Karpas-422 (cell line): ENCODE results near the gene C2orf76. TPM values are rescaled to one million over a fixed set of nuclear protein-coding genes. Genes with fewer than 3 reads are reported as not detected.

Experiments
- DNase-seq: peaks from one replicate; pipeline ENCODE4 v3.0.0-alpha.2; 2015
- H2AFZ ChIP-seq: fragments of 200-600 bp; sonication (generic); 2 replicates; pipeline ENCODE4 v1.6.1; 2014; ENCODE audit warnings: antibody characterized with exemption, low read length, mixed read lengths
- H3K27ac ChIP-seq: fragments of 200-600 bp; sonication (generic); 2 replicates; pipeline ENCODE4 v1.5.1; 2014; ENCODE audit warnings: mild to moderate bottlenecking, low read length, moderate library complexity
- H3K27me3 ChIP-seq: fragments of 200-600 bp; sonication (generic); 2 replicates; pipeline ENCODE4 v1.6.1; 2014; ENCODE audit warnings: low read length, mixed read lengths
- H3K36me3 ChIP-seq: fragments of 200-600 bp; sonication (generic); 2 replicates; pipeline ENCODE4 v1.6.1; 2014; ENCODE audit warnings: low read length, mixed read lengths; ENCODE audit not compliant: insufficient read depth
- H3K4me1 ChIP-seq: fragments of 200-600 bp; sonication (generic); 2 replicates; pipeline ENCODE4 v1.6.1; 2014; ENCODE audit warnings: mild to moderate bottlenecking, low read length, mixed read lengths
- H3K4me2 ChIP-seq: fragments of 200-600 bp; sonication (generic); 2 replicates; pipeline ENCODE4 v1.6.1; 2014; ENCODE audit warnings: low read length, low read depth, mild to moderate bottlenecking; ENCODE audit not compliant: poor library complexity, severe bottlenecking
- H3K4me3 ChIP-seq: fragments of 200-600 bp; sonication (generic); 2 replicates; pipeline ENCODE4 v1.5.1; 2014; ENCODE audit warnings: mild to moderate bottlenecking, antibody characterized with exemption, low read length, mixed read lengths
- H3K79me2 ChIP-seq: fragments of 200-600 bp; sonication (generic); 2 replicates; pipeline ENCODE4 v1.6.1; 2014; ENCODE audit warnings: mild to moderate bottlenecking, low read length, mixed read lengths
- H3K9ac ChIP-seq: fragments of 200-600 bp; sonication (generic); 2 replicates; pipeline ENCODE4 v1.6.0; 2014; ENCODE audit warnings: low read length
- H3K9me2 ChIP-seq: fragments of 200-600 bp; sonication (generic), shearing (Covaris generic); replicated peaks from 2 replicates; pipeline ENCODE4 v1.6.0; 2014; ENCODE audit warnings: mild to moderate bottlenecking, low read length, moderate library complexity; ENCODE audit not compliant: insufficient read depth
- H3K9me3 ChIP-seq: fragments of 300-700, 200-600 bp; sonication (generic); 2 replicates; pipeline ENCODE4 v1.6.1; 2014; ENCODE audit warnings: low read length, mixed read lengths
- H4K20me1 ChIP-seq: fragments of 200-600 bp; sonication (generic); 2 replicates; pipeline ENCODE4 v1.6.1; 2014; ENCODE audit warnings: mild to moderate bottlenecking, antibody characterized with exemption, low read length, low read depth; ENCODE audit not compliant: insufficient read depth
- total RNA-seq: library from RNA; depleted of rRNA; stranded (reverse); fragments of >200 nt; shearing (Covaris generic); gene quantifications from 2 replicates; pipeline ENCODE4 v1.2.3, GENCODE V29; 2014; ENCODE audit warnings: low replicate concordance

C2orf76 gene
- total RNA-seq, 1 experiment from 2014 or later: 6.6 TPM

DNA sequence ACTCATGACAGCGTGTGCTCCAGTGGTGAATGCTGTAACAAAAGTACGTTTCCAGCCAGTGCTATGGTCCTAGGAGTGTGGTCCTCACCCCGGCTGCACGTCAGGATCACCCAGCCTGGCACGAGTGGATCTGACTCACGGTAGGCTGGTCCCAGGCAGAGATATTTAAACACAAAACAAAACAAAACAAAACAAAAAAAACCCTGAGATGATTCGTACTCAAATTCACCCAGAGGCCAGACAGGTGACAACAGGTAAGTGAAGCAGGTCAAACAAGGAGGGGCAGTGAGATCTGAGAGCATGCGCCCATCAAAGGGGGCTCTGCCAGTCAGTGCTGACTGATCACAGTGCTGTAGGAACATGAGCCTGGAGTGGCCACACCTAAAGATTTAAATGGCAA, 43.2 kb downstream of the C2orf76 start:
- H3K4me2 ChIP-seq: no peak overlapping the region
- H3K4me1 ChIP-seq: no peaks in the 10 kb centered on the region
- H4K20me1 ChIP-seq: 0 out of 2 replicates have a peak, but pooled peaks cover 3% of the 10 kb centered on the region
- H3K9me3 ChIP-seq: no peaks in the 10 kb centered on the region
- no peak overlapping the region for H2AFZ ChIP-seq
- no peaks in the 10 kb centered on the region for H3K36me3 ChIP-seq
- H3K79me2 ChIP-seq: no peaks in the 10 kb centered on the region
- no peak for DNase-seq
- H3K27ac ChIP-seq: no peak overlapping the region
- no peak overlapping the region for H3K9ac ChIP-seq
- no peaks in the 10 kb centered on the region for H3K9me2 ChIP-seq
- no peaks in the 10 kb centered on the region for H3K27me3 ChIP-seq
- no peak overlapping the region for H3K4me3 ChIP-seq

DNA sequence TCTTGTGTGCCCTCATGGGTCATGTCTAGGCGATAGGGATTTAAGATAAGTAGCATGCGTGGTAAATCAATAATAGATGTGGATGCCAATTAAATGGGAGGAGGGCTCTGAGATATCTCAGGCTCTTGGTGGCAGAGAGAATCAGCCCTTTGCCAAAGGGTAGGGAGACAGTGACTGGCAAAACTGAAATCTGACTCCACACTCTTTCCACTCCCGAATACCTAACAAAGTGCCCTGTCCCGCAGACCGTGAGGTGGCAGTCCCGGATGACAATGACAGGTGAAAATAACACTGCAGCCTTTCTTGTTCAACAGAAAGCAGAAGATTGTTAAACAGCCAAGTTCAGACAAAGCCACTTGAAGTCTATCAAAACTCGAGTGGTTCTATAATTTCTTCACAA, 47.0 kb downstream of the C2orf76 start:
- no peaks in the 10 kb centered on the region for H3K9me2 ChIP-seq
- no peaks in the 10 kb centered on the region for H3K27me3 ChIP-seq
- no peaks in the 10 kb centered on the region for H3K9me3 ChIP-seq
- no peaks in the 10 kb centered on the region for H3K36me3 ChIP-seq
- H3K9ac ChIP-seq: no peak overlapping the region
- H4K20me1 ChIP-seq: 0 out of 2 replicates have a peak, but pooled peaks cover 3% of the 10 kb centered on the region
- no peak overlapping the region for H2AFZ ChIP-seq
- H3K4me3 ChIP-seq: no peak overlapping the region
- no peak overlapping the region for H3K27ac ChIP-seq
- no peak for DNase-seq
- H3K4me2 ChIP-seq: no peak overlapping the region
- no peaks in the 10 kb centered on the region for H3K79me2 ChIP-seq
- H3K4me1 ChIP-seq: no peaks in the 10 kb centered on the region

DNA sequence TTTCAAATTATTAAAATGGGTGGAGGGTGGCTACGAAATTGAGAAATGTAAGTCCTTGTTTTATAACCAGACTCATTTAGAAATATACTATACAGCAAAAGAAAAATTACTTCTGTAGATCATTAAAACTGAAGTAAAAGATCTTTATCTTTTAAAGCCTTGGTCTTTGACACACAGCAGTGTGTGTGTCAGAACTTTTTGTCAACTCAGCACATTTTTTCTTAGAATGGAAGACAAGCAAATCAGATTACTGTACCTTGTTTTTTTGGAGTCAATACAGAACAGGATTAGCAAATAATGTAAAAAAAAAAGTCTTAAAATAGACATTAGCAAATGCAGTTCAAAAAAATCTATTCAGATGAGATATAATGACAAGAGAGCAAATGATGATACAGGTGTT, 49.1 kb downstream of the C2orf76 start:
- Histone ChIP-seq H3K36me3 (no peaks in the 10 kb centered on the region), H3K4me2 (no peak overlapping the region), H3K9ac (no peak overlapping the region), H3K9me3 (no peaks in the 10 kb centered on the region), H3K27ac (no peak overlapping the region), H4K20me1 (0 out of 2 replicates have a peak, but pooled peaks cover 3% of the 10 kb centered on the region), H2AFZ (no peak overlapping the region), H3K79me2 (no peaks in the 10 kb centered on the region), H3K9me2 (no peaks in the 10 kb centered on the region), H3K27me3 (no peaks in the 10 kb centered on the region), H3K4me1 (no peaks in the 10 kb centered on the region), H3K4me3 (no peak overlapping the region)
- DNase-seq: no peak

DNA sequence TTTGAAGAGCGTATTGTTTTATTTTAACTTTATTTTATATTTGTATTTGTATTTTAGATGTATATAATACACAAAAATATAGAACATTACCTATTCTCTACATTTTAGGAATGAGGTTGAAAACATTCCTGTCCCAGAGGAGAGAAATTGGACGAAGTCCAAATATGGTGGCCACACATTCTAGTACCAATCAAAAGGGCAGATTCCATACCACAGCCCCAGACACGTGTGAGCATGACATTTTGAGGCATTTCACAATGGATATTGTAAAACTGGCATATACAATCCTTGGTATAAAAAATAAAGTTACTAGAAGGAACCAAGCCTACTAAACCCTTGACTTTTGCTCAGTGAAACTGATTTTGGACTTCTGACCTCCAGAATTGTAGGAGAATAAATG, 50.6 kb downstream of the C2orf76 start:
- H3K9me2 ChIP-seq: no peaks in the 10 kb centered on the region
- no peaks in the 10 kb centered on the region; the same call in 1 of the 2 replicates for H3K4me1 ChIP-seq
- H3K79me2 ChIP-seq: no peaks in the 10 kb centered on the region
- H3K36me3 ChIP-seq: no peaks in the 10 kb centered on the region
- H3K4me3 ChIP-seq: no peak overlapping the region
- H4K20me1 ChIP-seq: 0 out of 2 replicates have a peak, but pooled peaks cover 3% of the 10 kb centered on the region
- no peak overlapping the region for H3K9ac ChIP-seq
- H3K9me3 ChIP-seq: no peaks in the 10 kb centered on the region
- no peak overlapping the region for H3K4me2 ChIP-seq
- H3K27ac ChIP-seq: no peak overlapping the region
- no peaks in the 10 kb centered on the region for H3K27me3 ChIP-seq
- no peak for DNase-seq
- H2AFZ ChIP-seq: no peak overlapping the region

DNA sequence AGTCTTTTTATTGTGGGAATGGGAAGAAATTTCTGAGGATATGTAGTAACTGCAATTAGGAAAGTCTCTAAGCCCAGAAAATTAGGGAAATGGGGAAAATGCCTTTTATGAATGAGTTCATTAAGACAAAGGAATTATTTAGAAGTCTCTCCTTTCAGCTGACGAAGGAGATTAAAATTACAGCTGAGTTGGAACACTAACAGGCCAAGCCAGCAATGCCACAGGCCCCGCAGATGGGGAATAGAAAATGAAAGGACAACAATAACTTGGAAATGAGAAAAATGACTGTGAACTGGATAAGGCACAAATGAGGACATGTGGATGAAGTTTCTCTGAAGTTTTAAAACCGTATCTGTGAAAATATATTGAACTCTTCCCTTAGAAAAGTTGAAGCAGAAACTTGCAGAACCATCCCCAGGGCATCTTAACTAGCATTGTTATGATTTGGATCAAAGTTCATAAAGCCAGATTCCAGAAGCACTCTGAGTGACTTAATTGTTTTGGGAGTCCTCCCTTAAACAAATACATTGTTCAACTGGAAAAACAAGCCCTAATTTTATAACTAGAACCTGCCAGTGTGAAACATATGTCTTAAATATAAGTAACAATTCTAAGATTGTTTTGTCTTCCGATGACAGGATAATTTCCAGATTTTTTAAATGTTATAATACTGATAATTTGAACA, 51.3 kb downstream of the C2orf76 start:
- no peaks in the 10 kb centered on the region; the same call in 1 of the 2 replicates for H3K4me1 ChIP-seq
- no peak overlapping the region for H3K9ac ChIP-seq
- H3K79me2 ChIP-seq: no peaks in the 10 kb centered on the region
- H3K27ac ChIP-seq: no peak overlapping the region
- H2AFZ ChIP-seq: no peak overlapping the region
- H3K4me3 ChIP-seq: no peak overlapping the region
- H3K36me3 ChIP-seq: no peaks in the 10 kb centered on the region
- no peak for DNase-seq
- 0 out of 2 replicates have a peak, but pooled peaks cover 3% of the 10 kb centered on the region for H4K20me1 ChIP-seq
- no peak overlapping the region for H3K4me2 ChIP-seq
- no peaks in the 10 kb centered on the region for H3K9me3 ChIP-seq
- no peaks in the 10 kb centered on the region for H3K27me3 ChIP-seq
- no peaks in the 10 kb centered on the region for H3K9me2 ChIP-seq

DNA sequence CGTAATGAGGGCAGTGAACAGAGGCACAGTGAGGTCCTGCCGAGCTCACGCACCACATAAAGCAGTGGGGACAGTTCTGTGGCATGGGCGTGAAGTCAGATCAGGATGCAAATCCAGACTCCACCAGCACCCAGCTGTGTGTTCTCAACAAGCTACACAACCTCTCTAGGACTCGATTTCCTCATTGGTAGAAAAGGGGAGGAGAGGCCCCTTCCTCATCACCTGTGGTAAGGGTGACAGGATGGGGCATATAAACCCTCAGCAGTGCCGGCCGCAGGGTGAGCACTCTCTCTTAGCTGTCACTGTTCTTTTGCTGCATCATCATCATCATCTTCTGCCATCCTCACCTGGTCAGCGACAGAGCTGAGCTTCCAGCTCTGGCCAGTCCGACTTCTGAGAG, 54.8 kb downstream of the C2orf76 start:
- no peaks in the 10 kb centered on the region for H3K9me2 ChIP-seq
- no peak overlapping the region for H3K4me2 ChIP-seq
- no peak for DNase-seq
- no peaks in the 10 kb centered on the region for H3K27me3 ChIP-seq
- H3K4me3 ChIP-seq: no peak overlapping the region
- H2AFZ ChIP-seq: no peak overlapping the region
- H3K9ac ChIP-seq: no peak overlapping the region
- no peaks in the 10 kb centered on the region for H4K20me1 ChIP-seq
- no peaks in the 10 kb centered on the region for H3K9me3 ChIP-seq
- no peaks in the 10 kb centered on the region for H3K79me2 ChIP-seq
- H3K36me3 ChIP-seq: no peaks in the 10 kb centered on the region
- no peaks in the 10 kb centered on the region; the same call in 1 of the 2 replicates for H3K4me1 ChIP-seq
- H3K27ac ChIP-seq: no peak overlapping the region

DNA sequence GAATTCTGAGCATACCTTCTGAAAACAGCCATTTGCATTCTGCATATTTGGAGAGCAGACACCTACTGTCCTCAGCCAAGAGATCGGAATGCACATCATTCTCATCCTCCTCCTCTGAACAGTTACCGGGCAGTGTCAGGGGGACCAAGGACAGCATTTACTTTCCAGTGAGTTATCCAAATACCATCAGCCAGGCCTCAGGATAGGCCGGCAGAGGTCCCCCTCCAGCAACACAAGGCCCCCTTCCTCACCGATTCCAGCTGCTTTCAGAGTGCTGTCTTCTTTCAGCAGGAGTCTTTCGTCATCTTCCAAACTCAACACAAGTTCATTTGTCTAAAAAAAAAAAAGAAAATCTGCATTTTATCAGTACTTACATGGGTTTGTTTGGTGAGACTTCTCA, 55.3 kb downstream of the C2orf76 start:
- no peaks in the 10 kb centered on the region for H3K79me2 ChIP-seq
- H3K9me3 ChIP-seq: no peaks in the 10 kb centered on the region
- no peak overlapping the region for H3K27ac ChIP-seq
- H3K4me2 ChIP-seq: no peak overlapping the region
- H3K9ac ChIP-seq: no peak overlapping the region
- no peaks in the 10 kb centered on the region; the same call in 1 of the 2 replicates for H3K4me1 ChIP-seq
- no peaks in the 10 kb centered on the region for H3K27me3 ChIP-seq
- no peaks in the 10 kb centered on the region for H3K9me2 ChIP-seq
- DNase-seq: no peak
- no peak overlapping the region for H2AFZ ChIP-seq
- no peaks in the 10 kb centered on the region for H4K20me1 ChIP-seq
- no peak overlapping the region for H3K4me3 ChIP-seq
- no peaks in the 10 kb centered on the region for H3K36me3 ChIP-seq

DNA sequence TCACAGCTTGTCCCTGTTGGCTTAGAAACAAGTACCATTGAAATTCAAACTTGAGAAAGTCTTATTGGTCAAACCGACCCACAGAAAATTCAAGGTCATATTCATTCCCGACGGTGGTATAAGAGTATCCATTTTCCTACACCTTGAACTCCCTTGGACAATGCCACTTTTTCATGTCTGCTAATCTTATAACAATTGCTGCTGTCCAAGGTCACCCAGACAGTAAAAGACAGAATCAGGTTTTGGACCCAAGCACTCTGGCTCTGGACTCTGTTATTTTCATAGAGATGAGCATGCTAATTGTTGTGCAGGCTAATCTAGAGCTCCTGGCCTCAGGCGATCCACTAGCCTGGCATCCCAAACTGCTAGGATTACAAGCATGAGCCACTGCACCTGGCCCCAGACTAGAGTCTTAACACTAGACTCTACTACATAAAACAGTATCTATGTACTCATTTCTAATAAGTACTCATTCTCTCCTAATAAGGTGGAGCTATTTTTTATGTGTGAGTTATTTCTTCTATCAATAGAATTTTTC, 57.8 kb downstream of the C2orf76 start:
- H3K4me1 ChIP-seq: no peaks in the 10 kb centered on the region; the same call in 1 of the 2 replicates
- no peaks in the 10 kb centered on the region for H3K79me2 ChIP-seq

More for the DNA sequence above, 57.8 kb downstream of the C2orf76 start:
- Histone ChIP-seq H3K9me3 (no peaks in the 10 kb centered on the region), H3K27me3 (no peaks in the 10 kb centered on the region), H2AFZ (no peak overlapping the region), H3K9me2 (no peaks in the 10 kb centered on the region), H3K27ac (no peak overlapping the region), H3K4me2 (no peak overlapping the region), H3K9ac (no peak overlapping the region), H3K36me3 (no peaks in the 10 kb centered on the region), H4K20me1 (no peaks in the 10 kb centered on the region), H3K4me3 (no peak overlapping the region)
- DNase-seq: no peak
